Measurements from ENCODE around the gene CCBE1. TPM values are rescaled to one million over a fixed set of nuclear protein-coding genes. Genes with fewer than 3 reads are reported as not detected.

CCBE1 gene
- total RNA-seq, 1 donor from 2014 or later = 0.75 TPM

DNA sequence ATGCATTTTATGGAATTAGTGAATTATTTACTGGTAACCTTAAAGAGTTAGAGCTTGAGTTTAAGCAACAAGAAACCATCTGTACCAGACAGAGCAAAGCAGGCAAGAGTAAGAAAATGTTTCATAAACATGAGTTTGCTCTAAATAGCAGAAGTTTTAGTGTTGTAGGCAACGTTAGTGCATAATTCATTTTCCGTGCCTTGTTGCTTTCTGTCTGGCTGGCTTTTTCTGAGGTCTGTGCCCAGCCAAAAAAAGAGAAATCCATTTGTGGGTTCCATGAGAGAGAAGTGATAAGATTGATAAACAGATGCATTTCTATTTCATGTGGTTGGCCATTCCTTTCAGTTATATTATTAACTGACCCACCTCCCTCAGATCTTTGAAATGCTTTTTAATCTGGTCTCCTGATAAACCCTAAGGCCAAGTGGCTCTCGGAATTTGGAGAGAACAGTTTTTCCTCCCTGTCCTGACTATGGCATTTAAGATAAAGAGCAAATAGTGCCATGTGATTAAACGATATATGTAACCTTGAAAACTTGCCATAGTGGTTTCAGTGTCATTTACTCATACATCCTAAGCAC, 198.6 kb downstream of the CCBE1 start:
- no peak for DNase-seq (ENCODE audit: low spot score)

DNA sequence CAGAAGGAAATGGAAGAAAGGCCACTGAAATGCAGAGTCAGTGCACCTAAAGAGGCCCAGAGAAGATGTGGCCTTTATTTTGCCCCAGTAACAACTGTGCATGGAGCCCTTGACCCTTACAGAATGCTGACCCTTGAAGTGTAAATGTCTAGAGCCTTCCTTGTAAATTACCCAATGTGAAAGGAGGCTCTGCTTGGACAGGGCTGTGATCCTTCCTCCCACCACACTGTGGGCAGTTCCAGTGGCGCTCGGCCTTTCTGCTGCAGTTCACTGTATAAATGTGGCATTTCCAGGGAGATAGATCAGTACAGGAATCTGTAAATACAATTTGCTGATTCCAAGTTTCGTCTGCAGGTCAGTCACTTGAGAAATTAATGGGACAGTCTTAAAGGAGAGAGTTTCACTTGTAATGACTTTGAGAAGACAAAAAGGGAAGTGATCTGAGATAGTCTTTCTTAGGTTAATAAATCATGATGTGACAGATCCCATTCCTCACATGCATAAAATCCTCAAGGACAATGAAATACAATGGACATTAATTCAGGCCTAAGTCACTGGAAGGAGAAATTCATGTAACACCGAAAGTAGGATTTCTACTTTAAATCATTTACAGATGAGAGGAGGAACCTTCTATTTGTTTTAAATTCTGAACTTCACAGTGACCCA, 204.3 kb downstream of the CCBE1 start:
- no peak for DNase-seq (ENCODE audit: low spot score)

DNA sequence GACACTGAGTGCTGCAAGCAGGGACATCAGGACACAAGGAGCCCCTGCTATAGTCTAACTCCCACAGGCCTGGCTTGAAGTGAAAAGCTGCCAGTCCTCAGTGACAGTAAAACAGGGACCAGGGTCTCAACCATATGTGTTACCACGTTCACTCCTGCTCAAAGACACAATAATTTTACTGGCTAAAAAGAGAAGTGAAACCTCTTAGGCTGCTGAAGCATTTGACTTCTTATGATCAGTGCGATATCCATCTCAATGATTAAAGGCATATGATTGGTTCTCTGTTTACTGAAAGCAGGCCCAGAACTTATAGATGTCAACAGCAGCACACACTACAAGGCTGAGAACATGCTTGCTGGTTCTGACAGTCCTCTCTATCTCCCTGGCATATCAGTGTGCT, 208.3 kb downstream of the CCBE1 start:
- no peak for DNase-seq (ENCODE audit: low spot score)

DNA sequence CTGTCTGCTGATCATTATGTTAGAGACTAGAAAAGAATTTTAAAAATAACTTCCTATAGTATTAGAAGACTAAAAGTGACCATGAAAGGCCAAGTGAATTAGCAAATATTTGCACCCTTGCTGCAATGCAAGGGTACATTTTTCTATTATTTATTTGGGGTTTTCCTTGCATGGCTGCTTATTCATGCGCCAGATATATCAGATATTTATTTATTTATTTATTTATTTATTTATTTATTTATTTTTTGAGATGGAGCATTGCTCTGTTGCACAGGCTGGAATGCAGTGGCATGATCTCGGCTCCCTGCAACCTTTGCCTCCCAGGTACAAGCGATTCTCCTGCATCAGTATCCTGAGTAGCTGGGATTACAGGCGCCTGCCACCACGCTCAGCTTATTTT, 211.8 kb downstream of the CCBE1 start:
- no peak for DNase-seq (ENCODE audit: low spot score)

- no peak for DNase-seq (ENCODE audit: low spot score)
Observed at GRCh38 chr18:59484561-59485328, 212.5 kb downstream of the CCBE1 start.

GRCh38 chr18:59484131-59484530, 213.1 kb downstream of the CCBE1 start:
- no peak for DNase-seq (ENCODE audit: low spot score)

DNA sequence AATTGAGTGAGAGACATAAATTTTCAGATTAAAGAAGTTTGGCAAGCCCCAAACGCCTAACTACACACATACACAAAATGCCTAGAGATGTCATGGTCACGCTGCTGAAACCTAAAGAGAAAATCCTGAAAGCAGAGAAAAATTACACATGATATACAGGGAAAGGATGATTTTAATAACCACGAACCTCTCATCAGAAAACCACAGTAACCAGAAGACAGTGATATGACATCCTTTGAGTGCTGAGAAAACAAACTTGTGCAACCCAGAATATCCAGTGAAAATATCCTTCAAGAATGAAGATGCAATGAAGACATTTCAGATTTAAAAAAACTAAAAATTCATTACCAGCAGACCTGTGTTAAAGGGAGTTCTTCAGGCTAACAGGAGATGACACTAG, 215.8 kb downstream of the CCBE1 start:
- no peak for DNase-seq (ENCODE audit: low spot score)

DNA sequence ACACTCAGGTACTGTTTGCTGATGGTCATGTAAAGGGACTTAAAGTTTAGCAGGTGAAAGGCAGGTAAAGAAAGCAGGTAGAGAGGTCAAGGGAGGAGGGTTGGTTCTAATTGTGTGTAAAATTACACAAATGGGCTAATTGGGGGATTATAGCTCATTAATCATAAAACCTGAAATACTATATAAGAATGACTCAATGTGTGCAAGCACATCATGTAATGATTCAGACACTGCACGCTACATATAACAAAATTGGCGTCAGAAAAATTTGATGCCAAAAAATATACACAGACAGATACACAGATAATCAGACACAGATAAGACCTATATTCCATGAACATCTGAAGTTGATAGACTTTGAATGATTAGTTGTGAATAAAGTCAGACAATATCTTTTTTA, 217.4 kb downstream of the CCBE1 start:
- no peak for DNase-seq (ENCODE audit: low spot score)

- DNase-seq (ENCODE audit: low spot score) = no peak
Observed at GRCh38 chr18:59478591-59478990, 218.6 kb downstream of the CCBE1 start.

DNA sequence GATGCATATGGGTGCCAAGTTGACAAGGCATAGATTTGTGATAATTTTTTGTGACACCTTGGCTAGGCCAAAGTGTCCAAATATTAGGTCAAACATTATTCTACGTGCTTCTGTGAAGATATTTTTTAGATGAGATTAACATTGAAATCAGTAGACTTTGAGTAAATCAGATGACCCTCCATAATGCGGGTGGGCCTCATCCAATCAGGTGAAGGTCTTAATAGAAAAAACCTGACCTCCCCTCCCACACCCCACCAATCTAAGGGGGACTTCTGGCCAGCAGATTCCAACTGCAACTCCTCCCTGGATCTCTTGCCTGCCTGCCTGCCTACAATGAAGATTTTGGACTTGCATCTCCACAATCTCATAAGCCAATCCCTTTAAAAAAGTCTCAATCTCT, 219.4 kb downstream of the CCBE1 start:
- no peak for DNase-seq (ENCODE audit: low spot score)

DNA sequence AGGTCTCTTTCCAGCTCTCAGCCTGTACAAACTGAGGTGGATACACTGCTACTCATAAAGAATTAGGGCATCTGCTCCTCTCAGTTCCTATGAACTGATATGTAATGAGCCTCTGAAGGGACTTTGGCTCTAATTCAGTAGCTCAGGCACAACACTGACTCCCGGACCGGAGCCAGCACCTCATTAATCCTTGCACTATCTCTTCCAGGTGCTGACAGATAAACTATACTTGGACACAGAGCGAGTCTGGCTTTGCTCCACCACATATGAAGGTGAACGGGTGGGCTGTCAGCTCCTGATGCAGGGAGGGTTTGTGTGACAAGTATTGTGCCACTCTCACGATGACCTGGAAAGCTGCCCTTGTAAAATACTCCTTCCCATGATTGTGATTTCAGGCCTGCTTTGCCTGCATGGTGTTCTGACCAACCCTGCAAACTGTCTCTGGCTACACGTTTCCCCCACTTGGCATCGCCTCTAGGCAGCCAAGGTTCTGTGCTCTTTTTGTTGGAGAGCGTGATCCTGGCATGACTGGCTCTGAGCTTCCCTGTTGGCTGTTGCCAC, 226.6 kb downstream of the CCBE1 start:
- no peak for DNase-seq (ENCODE audit: low spot score)

GRCh38 chr18:59469463-59470180, 227.6 kb downstream of the CCBE1 start:
- no peak for DNase-seq (ENCODE audit: low spot score)

GRCh38 chr18:59468821-59469220, 228.4 kb downstream of the CCBE1 start:
- DNase-seq (ENCODE audit: low spot score) = no peak

GRCh38 chr18:59467497-59467896, 229.7 kb downstream of the CCBE1 start:
- no peak for DNase-seq (ENCODE audit: low spot score)

GRCh38 chr18:59466980-59467379, 230.2 kb downstream of the CCBE1 start:
- DNase-seq (ENCODE audit: low spot score) = no peak

DNA sequence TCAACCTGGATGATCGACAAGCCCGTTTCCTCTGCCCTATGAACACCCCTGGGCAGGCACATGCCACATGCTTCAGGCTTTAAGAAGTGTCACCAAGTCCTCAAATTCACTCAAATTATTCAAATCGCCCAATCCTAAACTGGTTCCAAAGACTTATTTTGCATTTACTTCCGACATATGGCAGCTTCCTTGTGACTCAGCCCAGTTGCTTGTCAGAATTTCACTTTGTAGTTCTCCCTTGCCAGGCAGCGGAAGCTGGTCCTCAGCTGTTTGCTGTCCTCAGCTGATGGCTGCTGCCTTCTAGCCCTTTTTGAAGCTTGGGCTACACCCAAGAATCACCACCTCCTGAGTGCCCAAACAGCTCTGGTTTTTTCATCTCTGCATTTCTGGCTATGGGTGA, 232.7 kb downstream of the CCBE1 start:
- no peak for DNase-seq (ENCODE audit: low spot score)

GRCh38 chr18:59461171-59461570, 236.1 kb downstream of the CCBE1 start:
- no peak for DNase-seq (ENCODE audit: low spot score)

GRCh38 chr18:59460072-59460420, 237.2 kb downstream of the CCBE1 start:
- no peak for DNase-seq (ENCODE audit: low spot score)

DNA sequence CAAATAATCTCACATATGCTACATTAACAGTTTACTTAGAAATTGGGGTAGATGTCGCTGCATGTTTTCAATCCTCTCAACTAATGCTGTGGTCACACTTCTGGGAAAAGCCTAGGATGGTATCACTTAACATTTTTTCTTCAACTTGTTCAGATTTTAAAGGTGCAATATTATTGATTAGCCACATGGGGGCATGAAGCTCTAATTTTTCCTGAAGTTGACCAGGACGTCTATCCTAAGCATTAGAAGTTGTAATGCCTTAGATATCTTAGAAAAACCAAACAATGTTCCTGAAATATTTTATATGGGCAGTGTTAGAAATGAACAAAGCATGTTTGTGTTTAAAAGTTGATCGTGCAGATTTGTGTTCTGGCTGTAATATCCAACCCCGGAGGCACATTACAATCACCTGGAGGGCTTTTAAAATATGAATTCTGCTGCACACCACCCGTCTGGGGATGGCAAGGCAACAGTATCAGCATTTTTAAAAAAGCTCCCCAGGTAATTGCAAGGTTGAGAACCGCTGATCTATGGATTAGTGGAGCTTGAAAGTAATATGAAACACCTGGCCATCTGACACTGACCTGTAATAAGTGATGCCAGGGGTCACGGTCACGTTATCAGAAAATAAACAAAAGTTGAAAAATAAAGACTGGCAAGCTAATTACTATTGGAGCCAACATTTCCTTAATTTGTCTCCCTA, 237.7 kb downstream of the CCBE1 start:
- DNase-seq (ENCODE audit: low spot score) = no peak

DNA sequence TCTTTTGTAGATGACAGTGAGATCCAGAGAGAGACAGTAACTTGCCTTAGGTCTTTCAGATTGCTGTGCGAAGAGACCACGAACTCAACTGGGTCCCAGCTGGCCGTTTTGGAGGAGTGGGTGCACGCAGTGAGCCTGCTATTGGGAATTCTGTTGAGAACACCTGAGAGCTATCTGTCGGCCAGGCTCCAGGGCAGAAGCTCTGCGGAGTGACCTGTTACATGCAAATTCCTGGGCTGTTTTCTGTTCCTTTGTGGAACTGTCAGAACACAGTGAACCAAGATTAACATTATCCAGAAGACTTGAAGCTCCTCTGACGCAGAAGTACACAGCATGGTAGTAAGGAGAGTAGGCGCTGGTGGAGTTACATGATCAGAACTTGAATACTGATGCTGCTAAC, 238.6 kb downstream of the CCBE1 start:
- no peak for DNase-seq (ENCODE audit: low spot score)

- no peak for DNase-seq (ENCODE audit: low spot score)
Observed at GRCh38 chr18:59456657-59457056, 240.6 kb downstream of the CCBE1 start.
